Measurements from ENCODE around the gene AWAT2.

Gene AWAT2

DNA sequence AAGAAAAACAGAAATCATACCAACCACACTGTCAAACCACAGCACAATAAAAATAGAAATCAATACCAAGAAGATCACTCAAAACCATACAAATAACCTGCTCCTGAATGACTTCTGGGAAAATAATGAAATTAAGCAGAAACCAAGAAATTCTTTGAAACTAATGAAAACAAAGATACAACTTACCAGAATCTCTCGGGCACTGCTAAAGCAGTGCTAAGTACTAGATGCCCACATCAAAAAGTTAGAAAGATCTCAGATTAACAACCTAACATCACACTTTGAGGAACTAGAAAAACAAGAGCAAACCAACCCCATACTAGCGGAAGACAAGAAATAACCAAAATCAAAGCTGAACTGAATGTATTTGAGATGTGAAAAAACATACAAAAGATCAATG lies 33.2 kb downstream of the AWAT2 start:
- H3K27ac ChIP-seq (ENCODE audit: extremely low read depth, low read depth, low read length) = no peak overlapping the region
- no peak for TF ChIP-seq ZNF394 (tag by site-specific recombination; IDR thresholded peaks at IDR 0.05; ENCODE audit: borderline replicate concordance)
- TF ChIP-seq ZNF610 (tag by site-specific recombination; IDR thresholded peaks at IDR 0.05; ENCODE audit: borderline replicate concordance) = no peak
- no peak for TF ChIP-seq ZFP41 (tag by site-specific recombination; IDR thresholded peaks at IDR 0.05; ENCODE audit: borderline replicate concordance)
- no peak for TF ChIP-seq OVOL3 (tag by site-specific recombination; IDR thresholded peaks at IDR 0.05)
- TF ChIP-seq ZNF549 (tag by site-specific recombination; IDR thresholded peaks at IDR 0.05) = no peak
- no peak for TF ChIP-seq ZNF16 (tag by site-specific recombination; IDR thresholded peaks at IDR 0.05; ENCODE audit: low read depth)
- TF ChIP-seq ZNF211 (tag by site-specific recombination; IDR thresholded peaks at IDR 0.05; ENCODE audit: low read depth) = no peak
- no peak for TF ChIP-seq ZNF223 (tag by site-specific recombination; IDR thresholded peaks at IDR 0.05)
- TF ChIP-seq RBAK (tag by site-specific recombination; IDR thresholded peaks at IDR 0.05) = no peak
- TF ChIP-seq, protein P1, sequence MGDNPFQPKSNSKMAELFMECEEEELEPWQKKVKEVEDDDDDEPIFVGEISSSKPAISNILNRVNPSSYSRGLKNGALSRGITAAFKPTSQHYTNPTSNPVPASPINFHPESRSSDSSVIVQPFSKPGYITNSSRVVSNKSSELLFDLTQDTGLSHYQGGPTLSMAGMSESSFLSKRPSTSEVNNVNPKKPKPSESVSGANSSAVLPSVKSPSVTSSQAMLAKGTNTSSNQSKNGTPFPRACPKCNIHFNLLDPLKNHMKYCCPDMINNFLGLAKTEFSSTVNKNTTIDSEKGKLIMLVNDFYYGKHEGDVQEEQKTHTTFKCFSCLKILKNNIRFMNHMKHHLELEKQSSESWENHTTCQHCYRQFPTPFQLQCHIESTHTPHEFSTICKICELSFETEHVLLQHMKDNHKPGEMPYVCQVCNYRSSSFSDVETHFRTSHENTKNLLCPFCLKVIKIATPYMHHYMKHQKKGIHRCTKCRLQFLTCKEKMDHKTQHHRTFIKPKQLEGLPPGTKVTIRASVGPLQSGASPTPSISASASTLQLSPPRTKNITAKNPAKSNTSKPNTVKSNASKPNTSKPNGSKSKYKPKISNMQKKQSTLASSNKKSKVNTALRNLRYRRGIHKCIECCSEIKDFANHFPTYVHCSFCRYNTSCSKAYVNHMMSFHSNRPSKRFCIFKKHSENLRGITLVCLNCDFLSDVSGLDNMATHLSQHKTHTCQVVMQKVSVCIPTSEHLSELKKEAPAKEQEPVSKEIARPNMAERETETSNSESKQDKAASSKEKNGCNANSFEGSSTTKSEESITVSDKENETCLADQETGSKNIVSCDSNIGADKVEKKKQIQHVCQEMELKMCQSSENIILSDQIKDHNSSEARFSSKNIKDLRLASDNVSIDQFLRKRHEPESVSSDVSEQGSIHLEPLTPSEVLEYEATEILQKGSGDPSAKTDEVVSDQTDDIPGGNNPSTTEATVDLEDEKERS (tag by site-specific recombination; IDR thresholded peaks at IDR 0.05) = no peak
- no peak for TF ChIP-seq ZNF404 (tag by site-specific recombination; IDR thresholded peaks at IDR 0.05)
- no peak for TF ChIP-seq KLF1 (tag by site-specific recombination; IDR thresholded peaks at IDR 0.05)
- no peak for TF ChIP-seq ZNF324 (tag by site-specific recombination; IDR thresholded peaks at IDR 0.05)
- TF ChIP-seq ZNF571 (tag by site-specific recombination; IDR thresholded peaks at IDR 0.05) = no peak
- no peak for TF ChIP-seq ZNF521 (tag by site-specific recombination; IDR thresholded peaks at IDR 0.05)
- TF ChIP-seq ZBTB17 (tag by site-specific recombination; IDR thresholded peaks at IDR 0.05) = no peak
- TF ChIP-seq, protein P2, sequence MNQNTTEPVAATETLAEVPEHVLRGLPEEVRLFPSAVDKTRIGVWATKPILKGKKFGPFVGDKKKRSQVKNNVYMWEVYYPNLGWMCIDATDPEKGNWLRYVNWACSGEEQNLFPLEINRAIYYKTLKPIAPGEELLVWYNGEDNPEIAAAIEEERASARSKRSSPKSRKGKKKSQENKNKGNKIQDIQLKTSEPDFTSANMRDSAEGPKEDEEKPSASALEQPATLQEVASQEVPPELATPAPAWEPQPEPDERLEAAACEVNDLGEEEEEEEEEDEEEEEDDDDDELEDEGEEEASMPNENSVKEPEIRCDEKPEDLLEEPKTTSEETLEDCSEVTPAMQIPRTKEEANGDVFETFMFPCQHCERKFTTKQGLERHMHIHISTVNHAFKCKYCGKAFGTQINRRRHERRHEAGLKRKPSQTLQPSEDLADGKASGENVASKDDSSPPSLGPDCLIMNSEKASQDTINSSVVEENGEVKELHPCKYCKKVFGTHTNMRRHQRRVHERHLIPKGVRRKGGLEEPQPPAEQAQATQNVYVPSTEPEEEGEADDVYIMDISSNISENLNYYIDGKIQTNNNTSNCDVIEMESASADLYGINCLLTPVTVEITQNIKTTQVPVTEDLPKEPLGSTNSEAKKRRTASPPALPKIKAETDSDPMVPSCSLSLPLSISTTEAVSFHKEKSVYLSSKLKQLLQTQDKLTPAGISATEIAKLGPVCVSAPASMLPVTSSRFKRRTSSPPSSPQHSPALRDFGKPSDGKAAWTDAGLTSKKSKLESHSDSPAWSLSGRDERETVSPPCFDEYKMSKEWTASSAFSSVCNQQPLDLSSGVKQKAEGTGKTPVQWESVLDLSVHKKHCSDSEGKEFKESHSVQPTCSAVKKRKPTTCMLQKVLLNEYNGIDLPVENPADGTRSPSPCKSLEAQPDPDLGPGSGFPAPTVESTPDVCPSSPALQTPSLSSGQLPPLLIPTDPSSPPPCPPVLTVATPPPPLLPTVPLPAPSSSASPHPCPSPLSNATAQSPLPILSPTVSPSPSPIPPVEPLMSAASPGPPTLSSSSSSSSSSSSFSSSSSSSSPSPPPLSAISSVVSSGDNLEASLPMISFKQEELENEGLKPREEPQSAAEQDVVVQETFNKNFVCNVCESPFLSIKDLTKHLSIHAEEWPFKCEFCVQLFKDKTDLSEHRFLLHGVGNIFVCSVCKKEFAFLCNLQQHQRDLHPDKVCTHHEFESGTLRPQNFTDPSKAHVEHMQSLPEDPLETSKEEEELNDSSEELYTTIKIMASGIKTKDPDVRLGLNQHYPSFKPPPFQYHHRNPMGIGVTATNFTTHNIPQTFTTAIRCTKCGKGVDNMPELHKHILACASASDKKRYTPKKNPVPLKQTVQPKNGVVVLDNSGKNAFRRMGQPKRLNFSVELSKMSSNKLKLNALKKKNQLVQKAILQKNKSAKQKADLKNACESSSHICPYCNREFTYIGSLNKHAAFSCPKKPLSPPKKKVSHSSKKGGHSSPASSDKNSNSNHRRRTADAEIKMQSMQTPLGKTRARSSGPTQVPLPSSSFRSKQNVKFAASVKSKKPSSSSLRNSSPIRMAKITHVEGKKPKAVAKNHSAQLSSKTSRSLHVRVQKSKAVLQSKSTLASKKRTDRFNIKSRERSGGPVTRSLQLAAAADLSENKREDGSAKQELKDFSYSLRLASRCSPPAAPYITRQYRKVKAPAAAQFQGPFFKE (tag by site-specific recombination; IDR thresholded peaks at IDR 0.05; ENCODE audit: borderline replicate concordance) = no peak
- H3K4me3 ChIP-seq (ENCODE audit: low read depth, low read length) = no peak overlapping the region
- CTCF ChIA-PET = interaction anchor here (0.7 to 8.4 kb wide), 3 partner anchors 8 to 14 kb away, joined by 3 to 46 read pairs (median 6); no protein-coding TSS in a partner anchor
- no peaks in the 10 kb centered on the region; the same call in 1 of the 2 replicates for H3K9me3 ChIP-seq (ENCODE audit: control insufficient read depth, insufficient read depth, low read depth, low read length)
- H3K36me3 ChIP-seq (ENCODE audit: control insufficient read depth in 2 of 2, insufficient read depth in 1 of 2, low read length in 2 of 2) = no peaks in the 10 kb centered on the region
- H3K4me1 ChIP-seq (ENCODE audit: control insufficient read depth, insufficient read depth, low read length) = no peaks in the 10 kb centered on the region
- POLR2A ChIA-PET = no interaction called here

All from HEK293 (cell line).